ENCODE data around the gene AK8.

- no peak for TF ChIP-seq CTCF (IDR thresholded peaks at IDR 0.05)
- TF ChIP-seq POLR2A (IDR thresholded peaks at IDR 0.05) = no peak
Observed at GRCh38 chr9:132731230-132731629, 146.9 kb downstream of the AK8 start.
